H9 (cell line): ENCODE data around the gene CCDC157. TPM values are rescaled to one million over a fixed set of nuclear protein-coding genes. Genes with fewer than 3 reads are reported as not detected.

Experiments
- DNase-seq: peaks from one replicate; pipeline ENCODE4 v3.0.0-alpha.2; 2017
- H2AFZ ChIP-seq: one replicate; pipeline ENCODE4 v1.6.1; 2013; ENCODE audit warnings: mild to moderate bottlenecking, low read length, control low read depth, moderate library complexity
- H2AK5ac ChIP-seq: 2 replicates; pipeline ENCODE4 v1.6.1; 2013; ENCODE audit warnings: low read length, control low read depth, mixed read lengths; ENCODE audit not compliant: insufficient read length
- H2BK120ac ChIP-seq: one replicate; pipeline ENCODE4 v1.6.1; 2013; ENCODE audit warnings: low read depth, mild to moderate bottlenecking, low read length, control low read depth, inconsistent platforms; ENCODE audit not compliant: poor library complexity, severe bottlenecking
- H2BK12ac ChIP-seq: 2 replicates; pipeline ENCODE4 v1.6.1; 2013; ENCODE audit warnings: low read length, control low read depth, mixed read lengths, low read depth; ENCODE audit not compliant: insufficient read length
- H2BK15ac ChIP-seq: 2 replicates; pipeline ENCODE4 v1.6.1; 2013; ENCODE audit warnings: low read depth, low read length, control low read depth
- H2BK20ac ChIP-seq: one replicate; pipeline ENCODE4 v1.6.1; 2013; ENCODE audit warnings: low read depth, mild to moderate bottlenecking, low read length, control low read depth, inconsistent platforms; ENCODE audit not compliant: poor library complexity, severe bottlenecking
- H2BK5ac ChIP-seq: 2 replicates; pipeline ENCODE4 v1.6.1; 2013; ENCODE audit warnings: low read length, control low read depth, mixed read lengths; ENCODE audit not compliant: insufficient read length
- H3K14ac ChIP-seq: 2 replicates; pipeline ENCODE4 v1.6.1; 2013; ENCODE audit warnings: low read length, control low read depth; ENCODE audit not compliant: insufficient read depth
- H3K18ac ChIP-seq: 2 replicates; pipeline ENCODE4 v1.6.1; 2013; ENCODE audit warnings: low read depth, mild to moderate bottlenecking, mixed read lengths, low read length, control low read depth; ENCODE audit not compliant: insufficient read length
- H3K23ac ChIP-seq: 2 replicates; pipeline ENCODE4 v1.6.1; 2013; ENCODE audit warnings: low read length, control low read depth, mixed read lengths, low read depth; ENCODE audit not compliant: insufficient read length
- H3K23me2 ChIP-seq: 2 replicates; pipeline ENCODE4 v1.6.1; 2013; ENCODE audit warnings: low read depth, mild to moderate bottlenecking, mixed read lengths, low read length, control low read depth; ENCODE audit not compliant: insufficient read length, poor library complexity, severe bottlenecking
- H3K27ac ChIP-seq: 2 replicates; pipeline ENCODE4 v1.5.1; 2013; ENCODE audit warnings: low read length, control low read depth, mixed read lengths, low read depth; ENCODE audit not compliant: insufficient read length
- H3K27me3 ChIP-seq: 2 replicates; pipeline ENCODE4 v1.6.1; 2013; ENCODE audit warnings: low read length, control low read depth, inconsistent platforms; ENCODE audit not compliant: insufficient read depth
- H3K4ac ChIP-seq: 2 replicates; pipeline ENCODE4 v1.6.1; 2013; ENCODE audit warnings: low read depth, mild to moderate bottlenecking, control low read depth, inconsistent platforms, low read length, moderate library complexity
- H3K4me1 ChIP-seq: 2 replicates; pipeline ENCODE4 v1.6.1; 2013; ENCODE audit warnings: low read length, control low read depth, inconsistent platforms; ENCODE audit not compliant: insufficient read depth
- H3K4me2 ChIP-seq: 2 replicates; pipeline ENCODE4 v1.6.1; 2013; ENCODE audit warnings: low read length, control low read depth, mixed read lengths; ENCODE audit not compliant: insufficient read length, insufficient read depth
- H3K56ac ChIP-seq: 2 replicates; pipeline ENCODE4 v1.6.1; 2013; ENCODE audit warnings: low read depth, mild to moderate bottlenecking, mixed read lengths, low read length, control low read depth; ENCODE audit not compliant: insufficient read length
- H3K79me1 ChIP-seq: 2 replicates; pipeline ENCODE4 v1.6.1; 2013; ENCODE audit warnings: low read depth, mild to moderate bottlenecking, moderate library complexity, low read length, control low read depth, inconsistent platforms; ENCODE audit not compliant: insufficient read depth, poor library complexity, severe bottlenecking
- H3K79me2 ChIP-seq: 2 replicates; pipeline ENCODE4 v1.6.1; 2013; ENCODE audit warnings: low read length, control low read depth, inconsistent platforms; ENCODE audit not compliant: insufficient read depth
- H3K9ac ChIP-seq: 2 replicates; pipeline ENCODE4 v1.6.1; 2013; ENCODE audit warnings: low read length, control low read depth, mixed read lengths; ENCODE audit not compliant: insufficient read length; ENCODE audit errors: extremely low read depth
- H3K9me3 ChIP-seq: one replicate; pipeline ENCODE4 v1.6.1; 2013; ENCODE audit warnings: low read depth, low read length, inconsistent platforms; ENCODE audit not compliant: control insufficient read depth
- H3T11ph ChIP-seq: one replicate; pipeline ENCODE4 v1.6.1; 2013; ENCODE audit warnings: mild to moderate bottlenecking, low read length, control low read depth, inconsistent platforms
- H4K20me1 ChIP-seq: one replicate; pipeline ENCODE4 v1.6.1; 2013; ENCODE audit not compliant: control insufficient read depth, insufficient read length, insufficient read depth
- H4K5ac ChIP-seq: 2 replicates; pipeline ENCODE4 v1.6.1; 2013; ENCODE audit warnings: low read depth, mild to moderate bottlenecking, mixed read lengths, low read length, control low read depth; ENCODE audit not compliant: insufficient read length
- H4K8ac ChIP-seq: replicated peaks from 2 replicates; pipeline ENCODE4 v1.6.1; 2013; ENCODE audit warnings: low read length, control low read depth, mixed read lengths, low read depth; ENCODE audit not compliant: insufficient read length
- H4K91ac ChIP-seq: 2 replicates; pipeline ENCODE4 v1.6.1; 2013; ENCODE audit warnings: low read depth, mild to moderate bottlenecking, moderate library complexity, mixed read lengths, low read length, control low read depth; ENCODE audit not compliant: insufficient read length
- H3K27ac Mint-ChIP-seq, 3 experiments: 2 replicates in 2 of 3; 3 replicates in 1 of 3; pipeline ENCODE4 v1.8.0; 2020 to 2021; ENCODE audit warnings: mixed read lengths in 3 of 3, mild to moderate bottlenecking in 1 of 3, moderate library complexity in 1 of 3
- H3K27me3 Mint-ChIP-seq: 2 replicates; pipeline ENCODE4 v1.8.0; 2021; ENCODE audit warnings: low read depth, mild to moderate bottlenecking, moderate library complexity, mixed read lengths
- H3K36me3 Mint-ChIP-seq, 3 experiments: 2 replicates in 2 of 3; 3 replicates in 1 of 3; pipeline ENCODE4 v1.8.0; 2020 to 2021; ENCODE audit warnings: low read depth in 3 of 3, mixed read lengths in 3 of 3; ENCODE audit not compliant: insufficient read depth in 1 of 3
- H3K4me1 Mint-ChIP-seq, 2 experiments: 2 replicates each; pipeline ENCODE4 v1.8.0; 2020; ENCODE audit warnings: mixed read lengths in 2 of 2
- H3K4me3 Mint-ChIP-seq, 2 experiments: 2 replicates in 1 of 2; 3 replicates in 1 of 2; pipeline ENCODE4 v1.8.0; 2020 to 2021; ENCODE audit warnings: mild to moderate bottlenecking in 2 of 2, mixed read lengths in 2 of 2, moderate library complexity in 1 of 2
- H3K9me3 Mint-ChIP-seq, 2 experiments: 2 replicates in 1 of 2; 3 replicates in 1 of 2; pipeline ENCODE4 v1.8.0; 2020; ENCODE audit warnings: mild to moderate bottlenecking in 2 of 2, mixed read lengths in 2 of 2, moderate library complexity in 1 of 2
- WGBS: extraction: QIAGEN DNeasy Blood & Tissue Kit; methylation state at CpG from one replicate; pipeline ENCODE4 v1.1.7; 2013; ENCODE audit warnings: missing lambda C conversion rate, low lambda C conversion rate, mixed read lengths; ENCODE audit not compliant: insufficient read length; ENCODE audit errors: extremely low coverage; 5-methylcytosine and 5-hydroxymethylcytosine counted together
- total RNA-seq: library from RNA; stranded (reverse); gene quantifications from 2 replicates; pipeline ENCODE4 v1.2.1, GENCODE V29; 2021
- TF ChIP-seq, protein P1 (sequence below): fragments of 200-600 bp; sonication (generic); conservative IDR thresholded peaks from 3 replicates; pipeline ENCODE4 v1.8.0; 2021; ENCODE audit warnings: antibody characterized with exemption, mild to moderate bottlenecking

CCDC157 gene
- total RNA-seq, 1 experiment from 2014 or later = 4.3 TPM

DNA sequence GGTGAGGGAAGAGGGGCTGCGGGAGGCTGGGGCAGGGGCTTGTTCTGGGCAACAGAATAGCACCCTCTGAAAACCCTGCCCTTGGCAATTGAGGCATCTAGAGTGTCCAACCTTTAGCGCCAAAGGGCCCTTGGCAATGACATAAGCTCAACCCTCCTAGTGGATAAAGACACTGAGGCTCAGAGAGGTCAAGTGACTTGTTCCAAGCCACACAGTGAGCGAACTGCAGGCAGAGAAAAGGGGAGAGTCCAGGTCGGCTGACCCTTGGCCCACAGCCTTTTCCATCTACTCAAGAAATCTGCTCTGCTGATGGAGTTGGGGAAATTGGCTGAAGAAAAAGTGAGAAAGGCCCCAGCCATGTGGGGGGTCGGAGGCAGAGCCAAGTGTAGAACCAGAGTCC, 42.9 kb downstream of the CCDC157 start:
- TF ChIP-seq, protein P1, sequence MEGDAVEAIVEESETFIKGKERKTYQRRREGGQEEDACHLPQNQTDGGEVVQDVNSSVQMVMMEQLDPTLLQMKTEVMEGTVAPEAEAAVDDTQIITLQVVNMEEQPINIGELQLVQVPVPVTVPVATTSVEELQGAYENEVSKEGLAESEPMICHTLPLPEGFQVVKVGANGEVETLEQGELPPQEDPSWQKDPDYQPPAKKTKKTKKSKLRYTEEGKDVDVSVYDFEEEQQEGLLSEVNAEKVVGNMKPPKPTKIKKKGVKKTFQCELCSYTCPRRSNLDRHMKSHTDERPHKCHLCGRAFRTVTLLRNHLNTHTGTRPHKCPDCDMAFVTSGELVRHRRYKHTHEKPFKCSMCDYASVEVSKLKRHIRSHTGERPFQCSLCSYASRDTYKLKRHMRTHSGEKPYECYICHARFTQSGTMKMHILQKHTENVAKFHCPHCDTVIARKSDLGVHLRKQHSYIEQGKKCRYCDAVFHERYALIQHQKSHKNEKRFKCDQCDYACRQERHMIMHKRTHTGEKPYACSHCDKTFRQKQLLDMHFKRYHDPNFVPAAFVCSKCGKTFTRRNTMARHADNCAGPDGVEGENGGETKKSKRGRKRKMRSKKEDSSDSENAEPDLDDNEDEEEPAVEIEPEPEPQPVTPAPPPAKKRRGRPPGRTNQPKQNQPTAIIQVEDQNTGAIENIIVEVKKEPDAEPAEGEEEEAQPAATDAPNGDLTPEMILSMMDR = no peak
- Mint-ChIP-seq H3K36me3 (peaks cover 0 to 10% (median 3%) of the 10 kb centered on the region in 3 experiments; a peak in 3 of 7 replicates), H3K4me1 (peaks cover 29 to 31% of the 10 kb centered on the region in 2 experiments), H3K27ac (no peak overlapping the region), H3K4me3 (no peak overlapping the region), H3K27me3 (peaks cover 43% of the 10 kb centered on the region), H3K9me3 (no peaks in the 10 kb centered on the region; a peak in 1 of 5 replicates)
- no peak overlapping the region for H4K8ac ChIP-seq
- no peak overlapping the region for H3K14ac ChIP-seq
- H3K27ac ChIP-seq = no peak overlapping the region
- no peak overlapping the region for H3K9ac ChIP-seq
- no peak overlapping the region for H4K91ac ChIP-seq
- H3K79me2 ChIP-seq = no peaks in the 10 kb centered on the region
- H3K4ac ChIP-seq = no peak overlapping the region
- peaks cover 4% of the 10 kb centered on the region; the same call in 1 of the 2 replicates for H3K27me3 ChIP-seq
- H4K20me1 ChIP-seq = no peaks in the 10 kb centered on the region
- no peak overlapping the region for H2BK5ac ChIP-seq
- H3K23ac ChIP-seq = no peak overlapping the region
- H3K9me3 ChIP-seq = no peaks in the 10 kb centered on the region
- H4K5ac ChIP-seq = no peak overlapping the region
- no peak overlapping the region for H3K4me2 ChIP-seq
- H2AK5ac ChIP-seq = no peak overlapping the region
- H3K56ac ChIP-seq = no peak overlapping the region
- no peak overlapping the region for H3T11ph ChIP-seq
- H2BK120ac ChIP-seq = no peak overlapping the region
- H2BK15ac ChIP-seq = no peak overlapping the region
- no peak overlapping the region for H2AFZ ChIP-seq
- H2BK20ac ChIP-seq = no peak overlapping the region
- DNase-seq = no peak
- H3K4me1 ChIP-seq = peaks cover 6% of the 10 kb centered on the region; the same call in 1 of the 2 replicates
- no peaks in the 10 kb centered on the region for H3K79me1 ChIP-seq
- no CpG with 5 or more reads among the region's 5 CpGs for WGBS
- no peak overlapping the region for H2BK12ac ChIP-seq
- H3K23me2 ChIP-seq = peaks cover 7% of the 10 kb centered on the region
- no peak overlapping the region for H3K18ac ChIP-seq
